HG03280 (cell line): Measurements from ENCODE around the gene EFEMP2.
"Not testable (repeated sequence)": the region's sequence is repeated elsewhere in the genome, so short reads cannot be mapped to it uniquely, and the experiment has no call there.

Experiments
- ATAC-seq: cut with Tn5 transposase; IDR thresholded peaks from one replicate; pipeline ENCODE4 v1.9.1; 2021; ENCODE audit warnings: mild to moderate bottlenecking, moderate library complexity; ENCODE audit not compliant: unreplicated experiment

EFEMP2 gene

GRCh38 chr11:65856689-65857499 is 15.7 kb downstream of the EFEMP2 start:
- ATAC-seq, result peak; percentile 28

- ATAC-seq, result no peak
Measured at GRCh38 chr11:65855927-65856363, 16.7 kb downstream of the EFEMP2 start.

GRCh38 chr11:65854852-65855837 is 17.5 kb downstream of the EFEMP2 start:
- no peak for ATAC-seq

- ATAC-seq, result no peak
Measured at GRCh38 chr11:65854161-65854592, 18.4 kb downstream of the EFEMP2 start.

GRCh38 chr11:65853246-65853979 is 19.2 kb downstream of the EFEMP2 start:
- ATAC-seq, result no peak

GRCh38 chr11:65852508-65853245 is 19.9 kb downstream of the EFEMP2 start:
- ATAC-seq, result no peak

- ATAC-seq, result no peak
Measured at GRCh38 chr11:65851811-65852507, 20.6 kb downstream of the EFEMP2 start.

GRCh38 chr11:65851083-65851579 is 21.5 kb downstream of the EFEMP2 start:
- ATAC-seq, result no peak

- ATAC-seq, result no peak
Measured at GRCh38 chr11:65850217-65851082, 22.1 kb downstream of the EFEMP2 start.

- no peak for ATAC-seq
Measured at GRCh38 chr11:65849771-65850216, 22.8 kb downstream of the EFEMP2 start.

GRCh38 chr11:65849366-65849765 is 23.2 kb downstream of the EFEMP2 start:
- no peak for ATAC-seq

- not testable (repeated sequence) for ATAC-seq
Measured at GRCh38 chr11:65848693-65849092, 23.9 kb downstream of the EFEMP2 start.

- no peak for ATAC-seq
Measured at GRCh38 chr11:65847746-65848145, 24.9 kb downstream of the EFEMP2 start.

- ATAC-seq, result no peak
Measured at GRCh38 chr11:65844231-65844872, 28.2 kb downstream of the EFEMP2 start.

- ATAC-seq, result no peak
Measured at GRCh38 chr11:65843811-65844210, 28.8 kb downstream of the EFEMP2 start.

GRCh38 chr11:65842144-65842543 is 30.5 kb downstream of the EFEMP2 start:
- ATAC-seq, result no peak

- no peak for ATAC-seq
Measured at GRCh38 chr11:65834202-65834601, 38.4 kb downstream of the EFEMP2 start.
